GM10266 (cell line): ENCODE results near the gene ELP6.
A peak's percentile ranks its signal among the peaks of the same experiment; 100 is the strongest.

Source experiments
- DNase-seq: peaks from one replicate; pipeline ENCODE4 v3.0.0; 2012; ENCODE audit errors: extremely low spot score
- TF ChIP-seq, protein P1 (sequence below): IDR thresholded peaks from 2 replicates; pipeline ENCODE4 v1.5.1; 2012; ENCODE audit warnings: mild to moderate bottlenecking, low read depth; ENCODE audit not compliant: control insufficient read depth, insufficient read depth; ENCODE audit errors: missing control alignments

Gene ELP6

DNA sequence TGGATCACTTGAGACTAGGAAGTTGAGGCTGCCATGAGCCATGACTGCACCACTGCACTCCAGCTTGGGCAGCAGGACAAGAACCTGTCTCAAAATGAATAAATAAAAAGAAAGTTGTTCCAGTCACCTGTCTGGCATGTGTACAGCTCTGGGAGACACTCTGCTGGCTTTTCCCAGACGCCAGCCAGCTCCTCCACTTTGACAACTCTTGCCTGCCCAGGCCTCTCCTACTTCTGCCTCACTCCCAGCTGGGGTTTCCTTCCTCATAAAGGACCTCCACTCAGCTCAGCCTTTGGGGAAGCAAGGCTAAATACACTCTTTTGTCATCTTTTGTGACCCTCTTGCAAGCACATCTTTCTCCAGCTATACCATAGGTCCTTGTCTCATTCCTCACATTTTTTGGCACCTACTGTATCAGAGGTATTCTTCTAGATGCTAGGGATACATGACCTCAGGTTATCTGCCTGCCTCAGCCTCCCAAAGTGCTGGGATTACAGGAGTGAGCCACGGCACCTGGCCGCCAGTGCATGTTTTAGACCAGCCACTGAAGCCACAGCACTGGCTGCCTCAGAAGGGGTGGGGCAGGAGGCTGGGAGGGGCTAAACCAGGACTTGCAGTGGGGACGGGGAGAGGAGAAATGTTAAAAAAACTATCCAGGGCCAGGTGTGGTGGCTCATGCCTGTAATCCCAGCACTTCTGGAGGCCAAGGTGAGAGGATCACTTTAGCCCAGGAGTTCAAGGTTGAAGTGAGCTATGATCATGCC is 10.0 kb upstream of the ELP6 start:
- TF ChIP-seq, protein P1, sequence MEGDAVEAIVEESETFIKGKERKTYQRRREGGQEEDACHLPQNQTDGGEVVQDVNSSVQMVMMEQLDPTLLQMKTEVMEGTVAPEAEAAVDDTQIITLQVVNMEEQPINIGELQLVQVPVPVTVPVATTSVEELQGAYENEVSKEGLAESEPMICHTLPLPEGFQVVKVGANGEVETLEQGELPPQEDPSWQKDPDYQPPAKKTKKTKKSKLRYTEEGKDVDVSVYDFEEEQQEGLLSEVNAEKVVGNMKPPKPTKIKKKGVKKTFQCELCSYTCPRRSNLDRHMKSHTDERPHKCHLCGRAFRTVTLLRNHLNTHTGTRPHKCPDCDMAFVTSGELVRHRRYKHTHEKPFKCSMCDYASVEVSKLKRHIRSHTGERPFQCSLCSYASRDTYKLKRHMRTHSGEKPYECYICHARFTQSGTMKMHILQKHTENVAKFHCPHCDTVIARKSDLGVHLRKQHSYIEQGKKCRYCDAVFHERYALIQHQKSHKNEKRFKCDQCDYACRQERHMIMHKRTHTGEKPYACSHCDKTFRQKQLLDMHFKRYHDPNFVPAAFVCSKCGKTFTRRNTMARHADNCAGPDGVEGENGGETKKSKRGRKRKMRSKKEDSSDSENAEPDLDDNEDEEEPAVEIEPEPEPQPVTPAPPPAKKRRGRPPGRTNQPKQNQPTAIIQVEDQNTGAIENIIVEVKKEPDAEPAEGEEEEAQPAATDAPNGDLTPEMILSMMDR, result no peak

DNA sequence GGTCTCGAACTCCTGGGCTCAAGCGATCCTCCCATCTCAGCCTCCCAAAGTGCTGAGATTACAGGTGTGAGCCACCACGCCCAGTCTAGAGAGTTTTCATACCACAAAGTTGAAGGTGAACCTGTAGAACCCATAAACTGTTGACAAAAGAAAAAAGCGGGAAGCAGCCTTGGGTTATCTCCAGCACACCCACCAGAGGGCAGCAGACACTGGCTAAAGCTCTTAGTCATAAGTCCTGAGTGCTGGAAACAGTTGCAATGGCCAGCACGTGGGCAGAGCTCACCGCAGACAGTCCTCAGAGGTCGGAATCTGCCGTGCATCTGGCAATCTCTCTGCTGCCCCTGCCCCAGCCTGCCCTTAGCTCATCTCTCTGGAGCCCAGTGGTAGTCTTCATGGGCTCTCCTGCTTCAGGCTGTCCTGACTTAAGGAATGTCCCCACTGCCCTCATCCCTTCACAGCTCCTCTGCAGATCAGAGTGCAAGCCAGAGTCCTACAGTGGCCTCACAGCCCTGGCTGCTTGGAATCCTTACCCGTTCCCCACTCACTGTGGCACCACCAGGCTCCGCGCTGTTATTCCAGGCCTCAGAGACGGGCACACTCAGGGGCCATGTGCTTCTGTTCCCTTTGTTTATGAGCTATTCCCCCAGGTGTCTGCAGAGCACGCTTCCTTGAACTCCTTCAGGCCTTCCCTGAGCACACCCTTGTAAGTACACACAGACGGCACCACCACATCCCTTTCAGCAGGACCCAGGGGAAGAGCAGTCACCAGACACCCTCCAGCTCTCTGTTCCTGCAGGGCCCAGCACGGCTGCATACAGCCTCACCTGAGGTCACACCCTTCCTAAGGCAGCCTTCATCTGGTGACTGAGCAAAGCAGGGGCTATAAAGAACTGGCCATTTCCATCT is 8.8 kb upstream of the ELP6 start:
- peak; percentile 80 for DNase-seq
- TF ChIP-seq, protein P1, result peak; percentile 91

More for the DNA sequence above, 10.0 kb upstream of the ELP6 start:
- no peak for DNase-seq

DNA sequence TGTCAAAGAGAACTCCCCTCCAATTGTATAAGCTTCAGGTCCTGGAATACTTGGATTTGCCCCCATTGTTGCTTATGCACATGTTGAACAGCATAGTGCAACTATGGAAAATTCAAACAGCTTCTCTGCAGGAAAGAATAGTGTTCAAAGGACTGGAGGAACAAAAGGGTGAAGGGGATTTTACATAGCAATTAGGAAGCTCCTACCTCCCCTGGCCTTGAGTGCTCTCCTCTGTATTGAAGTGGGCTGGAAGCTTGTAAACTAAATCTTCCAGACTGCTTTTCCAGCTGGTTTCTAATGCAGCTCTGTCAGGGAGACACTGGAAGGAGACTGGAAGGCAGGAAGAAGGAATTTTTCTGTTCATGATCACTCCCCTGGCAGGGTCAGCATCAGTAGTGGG is 7.2 kb upstream of the ELP6 start:
- DNase-seq, result no peak

DNA sequence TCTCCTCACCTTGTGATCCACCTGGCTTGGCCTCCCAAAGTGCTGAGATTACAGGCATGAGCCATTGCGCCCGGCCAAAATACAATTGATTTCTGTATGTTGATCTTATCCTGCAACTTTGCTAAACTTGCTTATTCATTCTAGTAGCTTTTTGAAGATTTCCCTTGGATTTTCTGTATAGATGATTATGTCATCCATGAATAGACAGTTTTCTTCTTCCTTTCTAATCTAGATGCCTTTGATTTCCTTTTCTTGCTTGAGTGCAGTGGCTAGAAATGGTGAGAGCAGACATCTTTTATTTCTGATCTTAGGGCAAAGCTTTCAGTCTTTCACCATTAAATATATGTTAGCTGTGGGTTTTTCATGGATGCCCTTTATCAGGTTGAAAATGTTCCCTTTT is 4.4 kb upstream of the ELP6 start:
- no peak for DNase-seq
- TF ChIP-seq, protein P1, result no peak

More for the DNA sequence above, 7.2 kb upstream of the ELP6 start:
- TF ChIP-seq, protein P1, result no peak

DNA sequence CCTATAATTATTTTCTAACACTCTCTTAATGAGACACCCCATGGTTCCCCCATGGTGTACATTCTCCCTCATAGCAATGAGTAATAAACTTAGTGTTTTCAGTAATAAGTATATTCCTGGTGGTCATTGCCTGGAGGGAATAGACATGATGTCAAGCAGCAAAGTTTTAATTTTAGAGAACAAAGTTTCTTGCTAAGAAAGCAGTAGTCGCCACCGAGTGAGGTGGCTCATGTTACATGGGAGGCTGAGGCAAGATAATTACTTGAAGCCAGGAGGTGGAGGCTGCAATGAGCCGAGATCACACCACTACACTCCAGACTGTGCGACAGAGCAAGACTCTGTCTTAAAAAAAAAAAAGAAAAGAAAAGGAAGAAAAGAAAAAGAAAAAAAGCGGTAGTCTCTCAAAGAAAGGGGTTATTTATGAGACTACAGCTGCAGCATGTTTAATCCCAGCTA is 2.4 kb upstream of the ELP6 start:
- TF ChIP-seq, protein P1, result no peak
- no peak for DNase-seq

DNA sequence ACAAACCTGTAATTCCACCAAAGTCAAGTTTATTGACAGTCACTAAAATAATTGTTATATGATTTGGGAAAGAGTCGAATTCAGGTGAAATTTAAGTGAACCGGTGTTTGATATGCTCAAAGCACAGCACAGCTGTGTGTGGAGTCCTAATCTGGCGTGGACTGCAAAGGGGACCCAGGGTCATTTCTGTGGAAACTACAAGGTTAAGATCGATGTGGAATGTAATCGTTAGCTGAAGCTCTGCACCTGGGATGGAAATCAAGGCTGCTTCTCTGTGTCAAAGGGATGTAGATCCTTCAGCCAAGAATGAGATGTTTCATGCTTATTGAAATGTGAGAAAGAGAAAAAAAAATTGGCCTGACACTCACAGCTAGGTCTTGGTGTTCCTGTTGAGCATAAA is 1.6 kb upstream of the ELP6 start:
- no peak for DNase-seq
- TF ChIP-seq, protein P1, result no peak
